Placental pericyte (primary cell): ENCODE results near the gene BCO1. TPM values are rescaled to one million over a fixed set of nuclear protein-coding genes. Genes with fewer than 3 reads are reported as not detected.

Experiments
- total RNA-seq: library from RNA; depleted of rRNA; stranded (reverse); fragments of >200 nt; gene quantifications from 2 replicates; pipeline ENCODE4 v1.2.3, GENCODE V29; 2012

The BCO1 gene, protein sequence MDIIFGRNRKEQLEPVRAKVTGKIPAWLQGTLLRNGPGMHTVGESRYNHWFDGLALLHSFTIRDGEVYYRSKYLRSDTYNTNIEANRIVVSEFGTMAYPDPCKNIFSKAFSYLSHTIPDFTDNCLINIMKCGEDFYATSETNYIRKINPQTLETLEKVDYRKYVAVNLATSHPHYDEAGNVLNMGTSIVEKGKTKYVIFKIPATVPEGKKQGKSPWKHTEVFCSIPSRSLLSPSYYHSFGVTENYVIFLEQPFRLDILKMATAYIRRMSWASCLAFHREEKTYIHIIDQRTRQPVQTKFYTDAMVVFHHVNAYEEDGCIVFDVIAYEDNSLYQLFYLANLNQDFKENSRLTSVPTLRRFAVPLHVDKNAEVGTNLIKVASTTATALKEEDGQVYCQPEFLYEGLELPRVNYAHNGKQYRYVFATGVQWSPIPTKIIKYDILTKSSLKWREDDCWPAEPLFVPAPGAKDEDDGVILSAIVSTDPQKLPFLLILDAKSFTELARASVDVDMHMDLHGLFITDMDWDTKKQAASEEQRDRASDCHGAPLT
- total RNA-seq, result not detected in 2 replicates

DNA sequence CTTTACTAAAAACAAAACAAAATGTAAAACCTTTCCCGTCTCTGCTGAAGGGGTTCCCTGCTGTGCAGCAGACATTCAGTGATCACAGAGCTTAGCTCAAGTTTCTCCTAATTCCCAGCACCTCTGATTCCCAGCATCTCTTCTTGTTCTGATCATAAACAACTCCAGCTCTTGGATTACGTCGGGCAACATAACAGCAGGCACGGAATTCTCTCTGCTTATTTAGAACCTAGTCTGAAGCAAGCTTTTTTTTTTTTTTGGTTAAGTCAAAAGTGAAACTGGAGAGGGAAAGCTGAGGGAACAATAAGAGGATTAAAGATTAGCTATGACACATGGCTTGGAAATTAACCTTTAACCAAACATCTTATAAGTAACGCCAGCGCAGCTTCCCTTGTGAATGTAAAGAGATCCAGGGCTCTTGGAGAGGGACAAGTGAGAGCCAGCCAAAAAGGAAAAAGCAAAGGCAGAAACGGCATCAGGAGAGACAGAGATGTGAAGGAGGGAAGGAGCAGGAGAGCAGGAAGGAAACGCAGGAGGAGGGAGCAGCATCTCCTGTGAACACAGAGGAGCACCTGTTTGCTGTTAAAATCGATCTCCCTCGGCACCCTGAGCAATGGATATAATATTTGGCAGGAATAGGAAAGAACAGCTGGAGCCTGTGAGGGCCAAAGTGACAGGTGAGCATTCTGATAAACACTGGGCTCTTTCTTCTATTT, at the start of gene BCO1:
Gene BCO1, plus strand, starts transcription at position 394 of the 716 bp plus-strand sequence. Its CDS starts 220 bp downstream, at position 614.

GRCh38 chr16:81314603-81315270, 76.2 kb downstream of the BCO1 start, which contains the start of gene GAN:
Gene GAN, plus strand, starts transcription at chr16:81314962. Its CDS starts 152 bp downstream, at chr16:81315114.

Other genes starting within 250 kb of the BCO1 start
- 15.8 and 81.7 TPM in 2 replicates for gene CMC2, start 231.8 kb upstream of the BCO1 start, total RNA-seq
- 9.6 and 75.3 TPM in 2 replicates for gene CENPN, start 231.5 kb upstream of the BCO1 start, total RNA-seq
- 40.5 and 41.6 TPM in 2 replicates for gene ATMIN, start 202.8 kb upstream of the BCO1 start, total RNA-seq
- 0.57 and 1.8 TPM in 2 replicates for gene C16orf46, start 161.5 kb upstream of the BCO1 start, total RNA-seq
- gene GCSH, start 142.3 kb upstream of the BCO1 start, total RNA-seq, result 12.9 and 21.0 TPM in 2 replicates
- 7.4 and 8.9 TPM in 2 replicates for gene GAN, start 76.3 kb downstream of the BCO1 start, total RNA-seq
- 10.7 and 15.5 TPM in 2 replicates for gene CMIP, start 206.1 kb downstream of the BCO1 start, total RNA-seq